Heart right ventricle (tissue), 16 donors: ENCODE results near the gene ZNF480. TPM values are rescaled to one million over a fixed set of nuclear protein-coding genes. Genes with fewer than 3 reads are reported as not detected.

Source experiments
- ATAC-seq, 8 donors: fragments of 200-7000 bp; cut with Tn5 transposase; one replicate each; pipeline ENCODE4 v1.9.1; 2020; ENCODE audit warnings: mild to moderate bottlenecking in 8 of 8, moderate library complexity in 8 of 8, moderate number of reproducible peaks in 1 of 8
- DNase-seq, 2 donors: peaks; one replicate each; pipeline ENCODE4 v3.0.0-alpha.2; 2020
- H3K27ac ChIP-seq, 10 donors: fragments of 200-600 bp; sonication (generic) in 2 of 10; one replicate each; pipeline versions ENCODE4 v1.5.0 to v1.8.0; 2020 to 2022; ENCODE audit warnings: mild to moderate bottlenecking in 3 of 10
- H3K27me3 ChIP-seq, 7 donors: fragments of 200-600 bp; one replicate each; pipeline ENCODE4 v1.8.0; 2021 to 2022; ENCODE audit warnings: mild to moderate bottlenecking in 2 of 7
- H3K36me3 ChIP-seq, 9 donors: fragments of 200-600 bp; sonication (generic) in 1 of 9; one replicate each; pipeline versions ENCODE4 v1.5.0 to v1.8.0; 2020 to 2022; ENCODE audit warnings: mild to moderate bottlenecking in 2 of 9
- H3K4me1 ChIP-seq, 9 donors: fragments of 200-600 bp; sonication (generic) in 1 of 9; one replicate each; pipeline versions ENCODE4 v1.5.0 to v1.8.0; 2020 to 2022; ENCODE audit warnings: mild to moderate bottlenecking in 4 of 9
- H3K4me3 ChIP-seq, 10 donors: fragments of 200-600 bp; sonication (generic) in 2 of 10; one replicate each; pipeline versions ENCODE4 v1.5.0 to v1.8.0; 2020 to 2022; ENCODE audit warnings: mild to moderate bottlenecking in 7 of 10, moderate library complexity in 2 of 10
- H3K9me3 ChIP-seq, 11 donors: fragments of 200-600 bp in 10 of 11; sonication (generic) in 2 of 11; one replicate each; pipeline versions ENCODE4 v1.5.0 to v1.8.0; 2013 to 2022; ENCODE audit warnings: mild to moderate bottlenecking in 2 of 11, control low read depth in 1 of 11, moderate library complexity in 1 of 11
- WGBS, 2 donors: extraction: QIAGEN DNeasy Blood & Tissue Kit; methylation state at CpG; one replicate each; pipeline ENCODE4 v1.1.7; 2013; ENCODE audit warnings: inconsistent platforms in 1 of 2; 5-methylcytosine and 5-hydroxymethylcytosine counted together
- intact Hi-C, 10 donors: fragments of 100-400 bp; cut with DNase I; formaldehyde crosslinking; loops; one replicate each; pipeline versions ENCODE4 v1.11.1 to v1.14.2; 2022
- polyA plus RNA-seq, 2 donors: library from polyadenylated mRNA; stranded (reverse); fragments of 200-250 nt; gene quantifications; one replicate each; pipeline ENCODE4 v1.2.3, GENCODE V29; 2013
- total RNA-seq, 10 donors: library from RNA; stranded (reverse); fragmentation: NEBNext Ultra II Directional in 3 of 10; extraction: Animal tissue kit (Norgen Biotek cat#: 25700) in 3 of 10; gene quantifications; one replicate each; pipeline versions ENCODE4 v1.2.1 to v1.2.4, GENCODE V29; 2021 to 2023
- TF ChIP-seq, protein P1 (sequence below), 9 donors: fragments of 200-600 bp; sonication (generic) in 2 of 9; IDR thresholded peaks; one replicate each; pipeline versions ENCODE4 v1.5.0 to v1.8.0; 2021 to 2022; ENCODE audit warnings: antibody characterized with exemption in 9 of 9, mild to moderate bottlenecking in 5 of 9, moderate library complexity in 1 of 9
- donor health status: Arrhythmogenic right ventricular cardiomyopathy.
- donor health status: ischemic (EF 13 %, LVEDD 7.1; RV severe dilation, severe dysfunction).
- donor health status: healthy with polysubstance abuse.
- donor health status: DM: no; HTN: yes; CAD: no.
- donor health status: DM: no; HTN: no; CAD: no.
- donor health status: ischemic (EF 25% LVEDD 6.9; RV normal size, moderate dysfunction).
- donor health status: ischemic (EF 25% LVEDD 5.7; RV mildly dilated, moderate dysfunction).
- donor health status: healthy.
- donor health status: DM: yes; HTN: yes; CAD: no.
- donor health status: Ischemic cardiomyopathy.
- donor health status: ischemic (EF 35%, LVEDD 5.7; RV mildly dilated, moderate dysfunction).
- donor health status: nonischemic (EF 11% LVEDD 7.7; RV severe dilation, severe dysfunction).
- donor health status: DM: yes; HTN: yes; CAD: no.
- donor health status: PGD.
- donor health status: ischemic (EF 29% LVEDD 5.4; RV normal size, mild dysfunction).
- donor health status: nonischemic (EF 23%, LVEDD 6.1; RV moderate dilation, normal function).

Gene ZNF480
- total and polyA plus RNA-seq, 12 donors, result 6.9 to 19.6 (median 13.4) TPM

DNA sequence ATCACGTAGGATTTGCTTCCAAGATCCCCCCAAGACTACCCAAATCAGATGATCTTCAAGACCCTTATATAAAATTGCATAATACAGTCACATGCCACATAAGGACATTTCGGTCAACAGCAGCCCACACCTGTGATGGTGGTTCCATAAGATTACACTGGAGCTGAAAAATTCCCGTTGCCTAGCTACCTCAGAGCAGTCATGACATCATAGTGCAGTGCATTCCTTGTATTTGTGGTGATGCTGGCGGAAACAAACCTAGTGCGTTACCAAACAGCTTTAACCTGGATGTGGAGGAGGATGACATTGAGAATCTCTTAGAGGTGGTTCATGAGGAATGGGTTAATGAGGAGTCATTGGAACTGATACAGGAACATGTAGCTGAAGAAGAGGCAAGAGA, 22.8 kb upstream of the ZNF480 start:
- Histone ChIP-seq H3K36me3 (peaks cover 0 to 54% (median 0%) of the 10 kb centered on the region in 9 donors), H3K27me3 (no peaks in the 10 kb centered on the region), H3K4me1 (peaks cover 4 to 31% (median 17%) of the 10 kb centered on the region in 9 donors), H3K27ac (no peak overlapping the region), H3K9me3 (peaks cover 0 to 30% (median 0%) of the 10 kb centered on the region in 11 donors), H3K4me3 (no peak overlapping the region)
- DNase-seq (no peak), ATAC-seq (no peak)
- WGBS, 2 donors, result 87 to 96% methylated on average over 5 of the region's 5 CpGs
- TF ChIP-seq, protein P1, sequence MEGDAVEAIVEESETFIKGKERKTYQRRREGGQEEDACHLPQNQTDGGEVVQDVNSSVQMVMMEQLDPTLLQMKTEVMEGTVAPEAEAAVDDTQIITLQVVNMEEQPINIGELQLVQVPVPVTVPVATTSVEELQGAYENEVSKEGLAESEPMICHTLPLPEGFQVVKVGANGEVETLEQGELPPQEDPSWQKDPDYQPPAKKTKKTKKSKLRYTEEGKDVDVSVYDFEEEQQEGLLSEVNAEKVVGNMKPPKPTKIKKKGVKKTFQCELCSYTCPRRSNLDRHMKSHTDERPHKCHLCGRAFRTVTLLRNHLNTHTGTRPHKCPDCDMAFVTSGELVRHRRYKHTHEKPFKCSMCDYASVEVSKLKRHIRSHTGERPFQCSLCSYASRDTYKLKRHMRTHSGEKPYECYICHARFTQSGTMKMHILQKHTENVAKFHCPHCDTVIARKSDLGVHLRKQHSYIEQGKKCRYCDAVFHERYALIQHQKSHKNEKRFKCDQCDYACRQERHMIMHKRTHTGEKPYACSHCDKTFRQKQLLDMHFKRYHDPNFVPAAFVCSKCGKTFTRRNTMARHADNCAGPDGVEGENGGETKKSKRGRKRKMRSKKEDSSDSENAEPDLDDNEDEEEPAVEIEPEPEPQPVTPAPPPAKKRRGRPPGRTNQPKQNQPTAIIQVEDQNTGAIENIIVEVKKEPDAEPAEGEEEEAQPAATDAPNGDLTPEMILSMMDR (IDR thresholded peaks at IDR 0.05), result no peak
- intact Hi-C loops, result no loop called here

DNA sequence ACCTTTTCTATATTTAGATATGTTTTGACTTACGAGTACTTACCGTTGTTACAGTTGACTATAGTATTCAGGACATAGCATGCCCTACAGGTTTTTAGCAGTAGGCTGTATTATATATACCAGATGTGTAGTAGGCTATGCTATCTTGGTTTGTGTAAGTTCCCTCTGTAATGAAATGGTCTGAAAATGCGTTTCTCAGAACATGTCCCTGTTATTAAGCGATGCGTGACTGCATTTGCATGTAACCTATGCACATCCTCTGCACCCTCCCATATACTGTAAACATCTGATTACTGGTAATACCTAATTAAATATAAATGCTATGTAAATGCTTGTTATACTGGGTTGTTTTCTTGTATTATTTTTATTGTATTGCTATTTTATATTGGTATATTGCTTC, 21.0 kb upstream of the ZNF480 start:
- DNase-seq (no peak), ATAC-seq (no peak)
- WGBS, 2 donors, result 74 to 82% methylated on average over 5 of the region's 5 CpGs
- Histone ChIP-seq H3K36me3 (peaks cover 0 to 62% (median 0%) of the 10 kb centered on the region in 9 donors), H3K4me3 (no peak overlapping the region), H3K9me3 (peaks cover 0 to 45% (median 0%) of the 10 kb centered on the region in 11 donors), H3K27ac (no peak overlapping the region), H3K27me3 (no peaks in the 10 kb centered on the region), H3K4me1 (peaks cover 2 to 22% (median 9%) of the 10 kb centered on the region in 9 donors)
- intact Hi-C loops, result no loop called here
- TF ChIP-seq, protein P1 (IDR thresholded peaks at IDR 0.05), result no peak

DNA sequence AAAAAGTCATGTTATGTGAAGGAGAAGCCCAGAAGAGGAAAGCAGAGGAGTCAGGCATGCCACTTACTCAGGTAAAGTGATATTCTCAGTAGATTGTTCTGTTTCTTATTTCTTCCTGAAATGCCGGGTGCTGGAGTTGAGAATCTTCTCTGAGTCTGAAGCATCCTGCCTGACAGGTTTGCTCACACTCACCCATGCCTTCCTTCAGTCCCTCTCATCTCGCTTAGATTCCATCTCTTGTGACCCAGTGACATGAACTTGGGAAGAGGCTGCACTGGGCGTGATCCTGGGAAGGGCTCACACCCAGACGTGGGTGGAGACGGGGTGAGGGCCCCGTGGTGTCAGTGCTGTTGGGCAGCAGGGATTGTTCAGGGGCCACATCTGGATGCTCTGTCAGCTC, 19.5 kb upstream of the ZNF480 start:
- peaks cover 0 to 13% (median 3%) of the 10 kb centered on the region in 9 donors for H3K4me1 ChIP-seq
- H3K36me3 ChIP-seq, result peaks cover 0 to 63% (median 1%) of the 10 kb centered on the region in 9 donors
- 87 to 92% methylated on average over 6 of the region's 6 CpGs for WGBS, 2 donors
- TF ChIP-seq, protein P1 (IDR thresholded peaks at IDR 0.05), result no peak
- DNase-seq, result no peak
- H3K27me3 ChIP-seq, result no peaks in the 10 kb centered on the region
- H3K27ac ChIP-seq, result no peak overlapping the region
- H3K9me3 ChIP-seq, result peaks cover 0 to 53% (median 0%) of the 10 kb centered on the region in 11 donors
- intact Hi-C loops, result no loop called here
- H3K4me3 ChIP-seq, result no peak overlapping the region
- no peak for ATAC-seq

DNA sequence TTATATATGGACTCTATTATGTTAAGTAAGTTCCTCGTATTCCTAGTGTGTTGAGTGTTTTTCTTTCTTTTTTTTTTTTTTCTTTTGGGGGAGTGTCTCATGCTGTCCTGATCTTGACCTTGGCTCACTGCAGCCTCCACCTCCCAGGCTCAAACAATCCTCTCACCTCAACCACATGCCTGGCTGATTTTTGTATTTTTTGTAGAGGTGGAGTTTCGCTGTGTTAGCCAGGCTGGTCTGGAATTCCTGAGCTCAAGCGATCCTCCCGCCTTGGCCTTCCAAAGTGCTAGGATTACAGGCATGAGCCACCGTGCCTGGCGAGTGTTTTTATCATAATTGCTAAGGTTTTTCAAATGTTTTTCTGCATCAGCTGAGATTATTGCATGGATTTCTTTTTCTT, 10.7 kb upstream of the ZNF480 start:
- intact Hi-C loops, result no loop called here

More for the DNA sequence above, 10.7 kb upstream of the ZNF480 start:
- Histone ChIP-seq H3K9me3 (peaks cover 0 to 63% (median 0%) of the 10 kb centered on the region in 11 donors), H3K27ac (no peak overlapping the region), H3K27me3 (no peaks in the 10 kb centered on the region), H3K4me1 (no peaks in the 10 kb centered on the region), H3K4me3 (no peak overlapping the region), H3K36me3 (peaks cover 0 to 99% (median 77%) of the 10 kb centered on the region in 9 donors)
- DNase-seq, result no peak
- WGBS, 2 donors, result 86 to 95% methylated on average over 6 of the region's 6 CpGs
- no peak for ATAC-seq
- TF ChIP-seq, protein P1 (IDR thresholded peaks at IDR 0.05), result no peak
